ENCODE measurements around the gene ASS1.

DNA sequence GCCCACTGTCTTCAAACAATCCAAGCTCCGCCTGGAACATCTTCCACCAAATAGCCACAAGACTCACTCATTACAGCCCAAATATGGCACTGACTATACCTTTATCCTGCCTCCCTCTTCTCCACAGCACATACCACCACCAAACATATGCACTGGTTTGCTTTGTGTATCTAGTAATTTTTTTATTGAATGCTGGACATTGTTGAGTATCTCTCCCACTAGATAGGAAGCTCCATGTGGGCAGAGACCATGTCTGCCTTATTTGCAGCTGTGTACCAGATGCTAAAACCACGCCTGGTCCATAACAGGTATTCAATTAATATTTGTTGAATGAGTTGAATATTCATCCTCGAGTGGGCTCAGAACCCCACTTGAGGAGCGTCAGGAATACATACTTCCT, 67.4 kb downstream of the ASS1 start:
- no peak for TF ChIP-seq EZH2 (IDR thresholded peaks at IDR 0.05; ENCODE audit: low read length, unreplicated experiment)
- TF ChIP-seq, protein P1, sequence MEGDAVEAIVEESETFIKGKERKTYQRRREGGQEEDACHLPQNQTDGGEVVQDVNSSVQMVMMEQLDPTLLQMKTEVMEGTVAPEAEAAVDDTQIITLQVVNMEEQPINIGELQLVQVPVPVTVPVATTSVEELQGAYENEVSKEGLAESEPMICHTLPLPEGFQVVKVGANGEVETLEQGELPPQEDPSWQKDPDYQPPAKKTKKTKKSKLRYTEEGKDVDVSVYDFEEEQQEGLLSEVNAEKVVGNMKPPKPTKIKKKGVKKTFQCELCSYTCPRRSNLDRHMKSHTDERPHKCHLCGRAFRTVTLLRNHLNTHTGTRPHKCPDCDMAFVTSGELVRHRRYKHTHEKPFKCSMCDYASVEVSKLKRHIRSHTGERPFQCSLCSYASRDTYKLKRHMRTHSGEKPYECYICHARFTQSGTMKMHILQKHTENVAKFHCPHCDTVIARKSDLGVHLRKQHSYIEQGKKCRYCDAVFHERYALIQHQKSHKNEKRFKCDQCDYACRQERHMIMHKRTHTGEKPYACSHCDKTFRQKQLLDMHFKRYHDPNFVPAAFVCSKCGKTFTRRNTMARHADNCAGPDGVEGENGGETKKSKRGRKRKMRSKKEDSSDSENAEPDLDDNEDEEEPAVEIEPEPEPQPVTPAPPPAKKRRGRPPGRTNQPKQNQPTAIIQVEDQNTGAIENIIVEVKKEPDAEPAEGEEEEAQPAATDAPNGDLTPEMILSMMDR (conservative IDR thresholded peaks at IDR 0.05; ENCODE audit: low read depth, low read length): no peak
- TF ChIP-seq EZH2phosphoT487 (IDR thresholded peaks at IDR 0.05; ENCODE audit: borderline replicate concordance, low read length): no peak
